Endothelial cell of umbilical vein (primary cell): ENCODE measurements around the gene TUBG1. TPM values are rescaled to one million over a fixed set of nuclear protein-coding genes. Genes with fewer than 3 reads are reported as not detected.
A peak's percentile ranks its signal among the peaks of the same experiment; 100 is the strongest.

Experiments
- BruUV-seq: library from RNA; stranded (reverse); fragments of 400-500 nt; replicated peaks from 2 replicates; lab custom pipeline; 2021; lab: Mats Ljungman, UMichigan
- CTCF ChIA-PET: fragments of 300-600, 350-600 bp; sonication (Branson Sonifier 250); formaldehyde crosslinking; loops from one replicate; lab custom pipeline; 2021; ENCODE audit warnings: antibody characterized with exemption, inconsistent platforms; lab: Charles Lee
- POLR2A ChIA-PET: fragments of 300-600, 350-600 bp; sonication (Branson Sonifier 250); formaldehyde crosslinking; loops from one replicate; lab custom pipeline; 2021; ENCODE audit warnings: antibody characterized with exemption, inconsistent platforms; lab: Charles Lee
- DNase-seq: peaks from one replicate; pipeline ENCODE4 v3.0.0-alpha.2; 2011; ENCODE audit warnings: low read depth, low spot score
- FAIRE-seq: peaks from 2 replicates; lab custom pipeline; 2011; peaks lifted over from hg19 to GRCh38; lab: Jason Lieb, UNC
- H2AFZ ChIP-seq: 2 replicates; pipeline ENCODE4 v1.6.0; 2012; ENCODE audit warnings: low read depth, low read length, control low read depth, inconsistent platforms
- H3K27ac ChIP-seq: 2 replicates; pipeline ENCODE4 v1.5.1; 2011; ENCODE audit warnings: low read depth, mild to moderate bottlenecking, control low read depth, low read length, moderate library complexity; ENCODE audit not compliant: insufficient read depth
- H3K27me3 ChIP-seq, 2 experiments: 2 replicates each; pipeline versions ENCODE4 v1.6.0 to v1.6.1; 2011; ENCODE audit warnings: low read length in 2 of 2, mixed read lengths in 1 of 2; ENCODE audit not compliant: control insufficient read depth in 2 of 2, insufficient read depth in 2 of 2
- H3K36me3 ChIP-seq, 2 experiments: 2 replicates in 1 of 2; 3 replicates in 1 of 2; pipeline ENCODE4 v1.5.1; 2011; ENCODE audit warnings: low read length in 2 of 2, mild to moderate bottlenecking in 1 of 2, moderate library complexity in 1 of 2; ENCODE audit not compliant: control insufficient read depth in 2 of 2, insufficient read depth in 2 of 2; ENCODE audit errors: extremely low read depth in 1 of 2
- H3K4me1 ChIP-seq: 3 replicates; pipeline ENCODE4 v1.5.1; 2011; ENCODE audit warnings: mild to moderate bottlenecking, low read length; ENCODE audit not compliant: control insufficient read depth, insufficient read depth; ENCODE audit errors: extremely low read depth
- H3K4me2 ChIP-seq: 2 replicates; pipeline ENCODE4 v1.6.1; 2011; ENCODE audit warnings: low read length, control low read depth, mixed read lengths; ENCODE audit not compliant: insufficient read depth
- H3K4me3 ChIP-seq, 3 experiments: fragments of 200-600 bp in 1 of 3; sonication (generic), shearing (Covaris generic) in 1 of 3; replicated peaks in 1 of 3; 2 replicates each; pipeline ENCODE4 v1.5.1; 2011 to 2016; ENCODE audit warnings: control low read depth in 3 of 3, low read length in 3 of 3, mild to moderate bottlenecking in 2 of 3, inconsistent platforms in 1 of 3, low read depth in 1 of 3, moderate library complexity in 1 of 3; ENCODE audit not compliant: insufficient read depth in 1 of 3
- H3K79me2 ChIP-seq: 2 replicates; pipeline ENCODE4 v1.6.0; 2012; ENCODE audit warnings: low read length, inconsistent platforms; ENCODE audit not compliant: control insufficient read depth, insufficient read depth
- H3K9ac ChIP-seq: replicated peaks from 2 replicates; pipeline ENCODE3; 2011; ENCODE audit warnings: low read length, control low read depth; ENCODE audit not compliant: insufficient read depth; ENCODE audit errors: extremely low read depth
- H3K9me1 ChIP-seq: replicated peaks from 3 replicates; pipeline ENCODE4 v1.6.0; 2011; ENCODE audit warnings: mild to moderate bottlenecking, low read length; ENCODE audit not compliant: control insufficient read depth, insufficient read depth; ENCODE audit errors: extremely low read depth
- H3K9me3 ChIP-seq: replicated peaks from 2 replicates; pipeline ENCODE4 v1.5.1; 2012; ENCODE audit warnings: low read length, inconsistent platforms; ENCODE audit not compliant: control insufficient read depth, insufficient read depth
- H4K20me1 ChIP-seq: replicated peaks from 2 replicates; pipeline ENCODE3; 2011; ENCODE audit warnings: mild to moderate bottlenecking, low read length; ENCODE audit not compliant: control insufficient read depth, insufficient read depth; ENCODE audit errors: extremely low read depth
- EZH2 ChIP-seq: IDR thresholded peaks from 2 replicates; pipeline ENCODE4 v1.6.1; 2012; ENCODE audit warnings: borderline replicate concordance, low read depth, mild to moderate bottlenecking, moderate library complexity, low read length, inconsistent platforms; ENCODE audit not compliant: severe bottlenecking
- FOS ChIP-seq: IDR thresholded peaks from 2 replicates; pipeline ENCODE4 v1.6.1; 2011; ENCODE audit warnings: mild to moderate bottlenecking, low read length, moderate library complexity, borderline replicate concordance; ENCODE audit not compliant: insufficient read depth
- GATA2 ChIP-seq: IDR thresholded peaks from 2 replicates; pipeline ENCODE4 v1.7.0; 2011; ENCODE audit warnings: low read depth, mild to moderate bottlenecking, moderate library complexity, mixed read lengths, low read length; ENCODE audit not compliant: insufficient read length, insufficient read depth
- JUN ChIP-seq: IDR thresholded peaks from 2 replicates; pipeline ENCODE4 v1.6.1; 2011; ENCODE audit warnings: borderline replicate concordance, low read depth; ENCODE audit not compliant: insufficient read length, insufficient read depth
- MYC ChIP-seq: IDR thresholded peaks from one replicate; pipeline ENCODE4 v1.6.1; 2011; ENCODE audit warnings: mild to moderate bottlenecking, low read depth, low read length
- POLR2A ChIP-seq: IDR thresholded peaks from 2 replicates; pipeline ENCODE4 v1.6.1; 2012; ENCODE audit warnings: low read depth, mild to moderate bottlenecking, control low read depth, low read length
- dilution Hi-C: fragments of 300-500 bp; cut with MboI; formaldehyde crosslinking; loops from one replicate; pipeline ENCODE4 v1.15.0; 2019; ENCODE audit warnings: low sequenced_read_pairs; ENCODE audit not compliant: extremely low pct_ligation_motif_present
- intact Hi-C: fragments of 100-400 bp; cut with micrococcal nuclease; formaldehyde crosslinking; loops from one replicate; pipeline ENCODE4 v1.10.0; 2022
- polyA plus RNA-seq, 4 experiments: library from polyadenylated mRNA; depleted of rRNA in 3 of 4; stranded (reverse) in 3 of 4; unstranded in 1 of 4; fragments of >200 nt; gene quantifications; 2 replicates each; pipeline versions ENCODE4 v1.2.1 to v1.2.3, GENCODE V29; 2011 to 2012; ENCODE audit warnings: missing spikeins in 1 of 4
- total RNA-seq: library from RNA; stranded (reverse); gene quantifications from 2 replicates; pipeline ENCODE4 v1.2.3, GENCODE V29; 2021
- TF ChIP-seq, protein P1 (sequence below), 2 donors: IDR thresholded peaks; 1 replicate in 1 of 2; 2 replicates in 1 of 2; pipeline ENCODE4 v1.5.1; 2011; ENCODE audit warnings: low read length in 2 of 2, mild to moderate bottlenecking in 2 of 2, moderate library complexity in 2 of 2, control low read depth in 1 of 2, inconsistent platforms in 1 of 2, low read depth in 1 of 2; ENCODE audit not compliant: insufficient read depth in 1 of 2; ENCODE audit errors: extremely low read depth in 1 of 2
- TF ChIP-seq, protein P2 (sequence below): IDR thresholded peaks from 2 replicates; pipeline ENCODE4 v1.6.1; 2011; ENCODE audit not compliant: insufficient read depth, insufficient read length

The TUBG1 gene
- total and polyA plus RNA-seq, 2 donors (not counting 3 experiments of a cell fraction or from before 2014, with no cell fraction given): 102 to 132 TPM

DNA sequence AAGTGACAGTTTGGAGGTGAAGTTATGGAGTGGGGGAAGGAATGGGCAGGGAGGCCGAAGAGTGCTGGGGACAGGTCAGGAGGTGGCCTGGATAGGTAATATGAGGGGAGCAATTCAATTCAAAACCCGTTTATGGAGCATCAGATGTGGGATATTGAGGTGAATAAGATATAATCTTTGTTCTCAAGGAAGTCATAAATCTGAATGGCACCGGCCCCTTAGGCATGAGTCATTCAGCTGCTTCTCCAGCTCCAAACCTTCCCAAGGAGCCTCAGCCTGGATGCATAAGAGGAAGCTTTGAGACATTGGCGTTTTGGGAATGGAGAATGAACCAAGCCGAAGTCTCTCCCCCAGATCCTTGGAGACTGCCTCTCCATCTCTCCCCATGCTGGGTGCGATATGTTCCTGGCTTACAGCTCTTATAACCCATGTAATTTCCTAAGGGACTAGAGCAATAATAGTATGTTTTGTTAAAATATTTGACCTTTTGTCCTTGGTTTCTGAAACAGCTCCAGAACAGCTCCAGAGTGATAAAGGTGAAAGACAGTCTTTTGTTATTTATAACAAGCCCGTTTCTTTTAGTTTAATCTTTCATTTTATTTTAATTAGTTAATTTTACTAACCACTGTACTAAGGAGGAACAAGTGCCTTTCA lies 51.3 kb downstream of the TUBG1 start:
- ChIA-PET POLR2A (interaction anchor here (0.8 kb wide), 1 partner anchor 16 kb away, joined by 3 read pairs; the partner anchor contains the start of gene PLEKHH3), CTCF (interaction anchor here (0.6 to 2.4 kb wide), 8 partner anchors 13 to 82 kb away, joined by 3 to 14 read pairs (median 6); partner anchors contain the start of genes CCR10, PLEKHH3 and TUBG1)
- Histone ChIP-seq H4K20me1 (no peaks in the 10 kb centered on the region), H3K4me3 (no peak overlapping the region), H3K36me3 (peaks cover 0 to 2% of the 10 kb centered on the region in 2 experiments), H3K9me3 (no peaks in the 10 kb centered on the region), H3K4me2 (peak overlapping the region; percentile 59), H3K9me1 (no peaks in the 10 kb centered on the region), H3K27me3 (no peaks in the 10 kb centered on the region), H3K9ac (no peak overlapping the region), H3K79me2 (no peaks in the 10 kb centered on the region), H2AFZ (no peak overlapping the region), H3K4me1 (peaks cover 17% of the 10 kb centered on the region), H3K27ac (no peak overlapping the region)
- TF ChIP-seq MYC: no peak
- TF ChIP-seq POLR2A: no peak
- peak; percentile 92 for TF ChIP-seq GATA2
- no peak for TF ChIP-seq EZH2
- TF ChIP-seq FOS: peak; percentile 91
- TF ChIP-seq, protein P1, sequence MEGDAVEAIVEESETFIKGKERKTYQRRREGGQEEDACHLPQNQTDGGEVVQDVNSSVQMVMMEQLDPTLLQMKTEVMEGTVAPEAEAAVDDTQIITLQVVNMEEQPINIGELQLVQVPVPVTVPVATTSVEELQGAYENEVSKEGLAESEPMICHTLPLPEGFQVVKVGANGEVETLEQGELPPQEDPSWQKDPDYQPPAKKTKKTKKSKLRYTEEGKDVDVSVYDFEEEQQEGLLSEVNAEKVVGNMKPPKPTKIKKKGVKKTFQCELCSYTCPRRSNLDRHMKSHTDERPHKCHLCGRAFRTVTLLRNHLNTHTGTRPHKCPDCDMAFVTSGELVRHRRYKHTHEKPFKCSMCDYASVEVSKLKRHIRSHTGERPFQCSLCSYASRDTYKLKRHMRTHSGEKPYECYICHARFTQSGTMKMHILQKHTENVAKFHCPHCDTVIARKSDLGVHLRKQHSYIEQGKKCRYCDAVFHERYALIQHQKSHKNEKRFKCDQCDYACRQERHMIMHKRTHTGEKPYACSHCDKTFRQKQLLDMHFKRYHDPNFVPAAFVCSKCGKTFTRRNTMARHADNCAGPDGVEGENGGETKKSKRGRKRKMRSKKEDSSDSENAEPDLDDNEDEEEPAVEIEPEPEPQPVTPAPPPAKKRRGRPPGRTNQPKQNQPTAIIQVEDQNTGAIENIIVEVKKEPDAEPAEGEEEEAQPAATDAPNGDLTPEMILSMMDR (IDR thresholded peaks at IDR 0.05; ENCODE audit: extremely low read depth in 1 of 2, insufficient read depth in 1 of 2, low read depth in 1 of 2, low read length in 2 of 2): no peak
- TF ChIP-seq, protein P2, sequence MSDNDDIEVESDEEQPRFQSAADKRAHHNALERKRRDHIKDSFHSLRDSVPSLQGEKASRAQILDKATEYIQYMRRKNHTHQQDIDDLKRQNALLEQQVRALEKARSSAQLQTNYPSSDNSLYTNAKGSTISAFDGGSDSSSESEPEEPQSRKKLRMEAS: no peak
- peak; percentile 73 for TF ChIP-seq JUN
- dilution Hi-C loops: no loop called here
- peak; percentile 63 for DNase-seq
- FAIRE-seq: peak; percentile 91
- no TSS peak for BruUV-seq
- intact Hi-C loops: loop anchor here (2.0 kb wide), 1 partner anchor 16 kb away; the partner anchor contains the start of gene PLEKHH3

Other genes starting within 250 kb of the TUBG1 start
- 108 and 124 TPM in 2 replicates for gene STAT3, start 221.2 kb upstream of the TUBG1 start, total RNA-seq
- 48.2 and 59.1 TPM in 2 replicates for gene STAT3, start 221.2 kb upstream of the TUBG1 start, polyA plus RNA-seq
- 663 and 684 TPM in 2 replicates for gene CAVIN1, start 186.4 kb upstream of the TUBG1 start, total RNA-seq
- gene CAVIN1, start 186.4 kb upstream of the TUBG1 start, polyA plus RNA-seq: 292 and 303 TPM in 2 replicates
- 36.4 and 37.3 TPM in 2 replicates for gene ATP6V0A1, start 150.8 kb upstream of the TUBG1 start, total RNA-seq
- 49.2 and 55.9 TPM in 2 replicates for gene ATP6V0A1, start 150.8 kb upstream of the TUBG1 start, polyA plus RNA-seq
- 40.2 and 50.2 TPM in 2 replicates for gene NAGLU, start 73.4 kb upstream of the TUBG1 start, total RNA-seq
- 54.2 and 66.8 TPM in 2 replicates for gene NAGLU, start 73.4 kb upstream of the TUBG1 start, polyA plus RNA-seq
- 0.62 and 1.0 TPM in 2 replicates for gene HSD17B1, start 56.8 kb upstream of the TUBG1 start, total RNA-seq
- 0.22 and 0.41 TPM in 2 replicates for gene HSD17B1, start 56.8 kb upstream of the TUBG1 start, polyA plus RNA-seq
- 69.2 and 77.7 TPM in 2 replicates for gene COASY, start 47.5 kb upstream of the TUBG1 start, total RNA-seq
- gene COASY, start 47.5 kb upstream of the TUBG1 start, polyA plus RNA-seq: 39.6 and 52.6 TPM in 2 replicates
- gene MLX, start 42.6 kb upstream of the TUBG1 start, total RNA-seq: 40.3 and 40.9 TPM in 2 replicates
- gene MLX, start 42.6 kb upstream of the TUBG1 start, polyA plus RNA-seq: 41.1 and 42.7 TPM in 2 replicates
- 19.3 and 20.8 TPM in 2 replicates for gene PSMC3IP, start 32.0 kb upstream of the TUBG1 start, total RNA-seq
- 5.5 and 5.9 TPM in 2 replicates for gene PSMC3IP, start 32.0 kb upstream of the TUBG1 start, polyA plus RNA-seq
- gene RETREG3, start 309 bp upstream of the TUBG1 start, total RNA-seq: 52.3 and 53.4 TPM in 2 replicates
- gene RETREG3, start 309 bp upstream of the TUBG1 start, polyA plus RNA-seq: 32.6 and 36.2 TPM in 2 replicates
- 13.1 and 13.2 TPM in 2 replicates for gene TUBG2, start 49.6 kb downstream of the TUBG1 start, total RNA-seq
- 17.7 and 19.4 TPM in 2 replicates for gene TUBG2, start 49.6 kb downstream of the TUBG1 start, polyA plus RNA-seq
- gene PLEKHH3, start 67.3 kb downstream of the TUBG1 start, total RNA-seq: 11.3 and 13.2 TPM in 2 replicates
- 5.4 and 6.8 TPM in 2 replicates for gene PLEKHH3, start 67.3 kb downstream of the TUBG1 start, polyA plus RNA-seq
- gene CCR10, start 72.2 kb downstream of the TUBG1 start, total RNA-seq: 1.3 TPM in 1 of 2 replicates, not detected in the other
- 1.1 and 1.4 TPM in 2 replicates for gene CCR10, start 72.2 kb downstream of the TUBG1 start, polyA plus RNA-seq
- 3.6 and 44.8 TPM in 2 replicates for gene CNTNAP1, start 72.8 kb downstream of the TUBG1 start, total RNA-seq
- gene CNTNAP1, start 72.8 kb downstream of the TUBG1 start, polyA plus RNA-seq: 26.3 and 27.3 TPM in 2 replicates
- gene EZH1, start 135.4 kb downstream of the TUBG1 start, total RNA-seq: 29.8 and 31.4 TPM in 2 replicates
- gene EZH1, start 135.4 kb downstream of the TUBG1 start, polyA plus RNA-seq: 27.8 and 33.7 TPM in 2 replicates
- 71.0 and 106 TPM in 2 replicates for gene RAMP2, start 151.5 kb downstream of the TUBG1 start, total RNA-seq
- gene RAMP2, start 151.5 kb downstream of the TUBG1 start, polyA plus RNA-seq: 192 and 262 TPM in 2 replicates
- gene VPS25, start 163.8 kb downstream of the TUBG1 start, total RNA-seq: 45.0 and 47.1 TPM in 2 replicates
- gene VPS25, start 163.8 kb downstream of the TUBG1 start, polyA plus RNA-seq: 86.8 and 107 TPM in 2 replicates
- 1.9 TPM in 2 replicates for gene WNK4, start 170.9 kb downstream of the TUBG1 start, total RNA-seq
- 0.48 and 0.84 TPM in 2 replicates for gene WNK4, start 170.9 kb downstream of the TUBG1 start, polyA plus RNA-seq
- gene COA3, start 189.0 kb downstream of the TUBG1 start, total RNA-seq: 56.6 and 57.5 TPM in 2 replicates
- 126 and 139 TPM in 2 replicates for gene COA3, start 189.0 kb downstream of the TUBG1 start, polyA plus RNA-seq
- gene CNTD1, start 189.2 kb downstream of the TUBG1 start, total RNA-seq: not detected in 2 replicates
- gene CNTD1, start 189.2 kb downstream of the TUBG1 start, polyA plus RNA-seq: not detected in 2 replicates
- 92.3 and 93.5 TPM in 2 replicates for gene BECN1, start 214.6 kb downstream of the TUBG1 start, total RNA-seq
- gene BECN1, start 214.6 kb downstream of the TUBG1 start, polyA plus RNA-seq: 51.4 and 63.1 TPM in 2 replicates
- gene PSME3, start 223.7 kb downstream of the TUBG1 start, total RNA-seq: 126 and 133 TPM in 2 replicates
- 94.7 and 98.4 TPM in 2 replicates for gene PSME3, start 223.7 kb downstream of the TUBG1 start, polyA plus RNA-seq
- 1.6 and 1.9 TPM in 2 replicates for gene AOC2, start 234.9 kb downstream of the TUBG1 start, total RNA-seq
- gene AOC2, start 234.9 kb downstream of the TUBG1 start, polyA plus RNA-seq: 0.62 and 0.65 TPM in 2 replicates
- gene AOC3, start 241.5 kb downstream of the TUBG1 start, total RNA-seq: 0.27 and 0.44 TPM in 2 replicates
- 0.11 and 0.19 TPM in 2 replicates for gene AOC3, start 241.5 kb downstream of the TUBG1 start, polyA plus RNA-seq